ENCODE measurements around the gene ADAM12.
"Not testable (repeated sequence)": the region's sequence is repeated elsewhere in the genome, so short reads cannot be mapped to it uniquely, and the experiment has no call there.

ADAM12 gene

DNA sequence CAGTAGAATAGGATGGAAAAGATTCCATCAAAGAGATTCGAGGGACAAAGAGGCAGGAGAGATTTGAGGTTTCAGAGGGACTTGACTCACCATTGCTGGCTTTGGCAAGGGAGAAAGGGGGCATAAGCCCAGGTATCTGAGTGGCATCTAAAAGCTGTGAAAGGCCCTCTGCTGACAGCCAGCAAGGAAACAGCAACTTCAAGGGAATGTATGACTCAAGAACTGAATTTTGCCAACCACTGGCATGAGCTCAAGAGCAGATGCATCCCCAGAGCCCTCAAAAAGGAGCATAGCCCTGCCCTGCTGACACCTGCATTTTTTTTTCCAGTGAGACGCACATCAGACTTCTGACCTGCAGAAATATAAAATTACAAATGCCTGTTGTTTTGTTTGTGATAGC is 19.6 kb upstream of the ADAM12 start:
- DNase-seq (ENCODE audit: extremely low read depth in 1 of 2, low read depth in 1 of 2) = no peak

DNA sequence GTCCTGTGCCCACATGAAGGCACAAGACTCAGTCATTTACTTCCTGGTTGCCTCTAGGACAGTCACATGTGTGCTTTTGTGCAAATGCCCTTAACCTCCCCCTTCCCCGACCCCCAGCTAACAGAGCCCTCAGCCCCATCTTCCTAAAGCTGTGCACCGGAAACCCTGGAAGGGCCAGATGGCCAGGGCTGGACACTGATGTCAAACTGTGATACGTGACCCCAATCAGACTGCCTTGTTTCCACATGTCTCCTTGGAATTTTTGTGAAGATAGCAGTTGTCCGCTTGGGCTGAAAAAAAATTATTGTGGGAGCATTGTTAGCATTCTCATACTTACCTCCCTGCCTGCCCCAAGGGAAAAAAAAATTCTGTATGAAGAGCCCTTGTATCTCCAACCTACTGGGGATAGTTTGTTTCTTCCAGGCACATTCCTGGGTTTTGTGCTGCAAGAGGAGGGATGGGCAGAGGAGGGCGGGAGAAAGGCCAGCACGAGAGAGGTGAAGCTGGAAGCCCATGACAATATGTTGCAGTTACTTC is 17.0 kb upstream of the ADAM12 start:
- no peak for DNase-seq (ENCODE audit: extremely low read depth in 1 of 2, low read depth in 1 of 2)

DNA sequence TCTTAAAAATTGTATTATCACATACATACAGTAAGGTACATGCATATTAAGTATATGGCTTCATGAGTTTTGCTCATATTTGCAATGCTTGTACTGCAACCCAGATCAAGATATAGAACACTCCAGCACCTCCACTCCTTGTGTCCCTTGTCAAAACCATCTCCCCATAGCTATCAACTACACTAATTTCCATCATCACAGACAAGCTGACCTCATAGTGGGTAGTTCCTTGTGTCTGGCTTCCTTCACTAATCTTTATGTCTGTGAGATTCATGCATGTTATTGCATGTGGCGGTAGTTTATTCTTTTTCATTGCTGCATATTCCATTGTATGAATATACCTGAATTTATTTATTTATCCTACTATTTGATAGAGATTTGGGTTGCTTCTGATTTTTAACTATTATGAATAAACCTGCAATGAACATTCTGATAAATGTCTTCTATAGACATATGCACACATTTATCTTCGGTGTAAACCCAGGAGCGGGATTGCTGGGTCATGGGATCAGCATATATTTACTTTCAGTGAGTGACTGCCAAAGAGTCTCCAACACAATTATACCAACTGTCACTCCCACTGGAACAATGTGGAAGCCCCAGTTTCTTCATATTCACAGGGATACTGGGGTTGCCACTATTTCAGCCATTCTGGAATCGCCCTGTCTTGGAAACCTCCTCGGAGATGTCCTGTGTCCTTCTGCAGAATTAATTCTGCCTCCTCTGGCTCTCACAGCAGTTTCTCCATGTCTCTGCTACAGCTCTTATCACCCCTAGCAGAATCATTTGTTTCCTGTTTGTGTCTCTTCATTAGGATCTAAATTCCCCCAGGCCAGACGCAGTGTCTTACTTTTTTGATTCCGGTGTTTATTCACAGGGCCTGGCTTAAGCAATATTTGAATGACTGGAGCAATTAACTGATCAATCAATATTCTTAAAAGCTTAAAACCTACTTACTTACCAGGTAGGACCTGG is 14.7 kb upstream of the ADAM12 start:
- no peak for DNase-seq (ENCODE audit: extremely low read depth in 1 of 2, low read depth in 1 of 2)

DNA sequence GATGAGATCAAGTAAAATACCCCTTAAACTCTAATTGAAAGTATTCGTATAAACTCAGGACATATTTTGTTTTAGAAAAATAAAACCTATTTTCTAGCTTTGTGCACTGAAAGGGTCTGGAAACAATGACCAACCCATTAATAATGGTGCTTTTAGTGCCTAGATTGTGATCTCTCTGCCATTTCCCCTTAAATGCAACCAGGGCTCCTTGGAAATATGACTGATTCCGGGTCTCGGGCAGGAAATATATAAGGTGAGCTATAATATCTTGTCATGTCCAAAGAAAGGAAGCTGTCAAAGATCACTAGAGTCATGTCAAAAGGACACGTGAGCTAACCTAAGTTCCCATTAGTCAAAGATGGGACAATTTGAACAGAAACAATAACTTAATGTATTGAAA is 12.4 kb upstream of the ADAM12 start:
- no peak for DNase-seq (ENCODE audit: extremely low read depth in 1 of 2, low read depth in 1 of 2)

DNA sequence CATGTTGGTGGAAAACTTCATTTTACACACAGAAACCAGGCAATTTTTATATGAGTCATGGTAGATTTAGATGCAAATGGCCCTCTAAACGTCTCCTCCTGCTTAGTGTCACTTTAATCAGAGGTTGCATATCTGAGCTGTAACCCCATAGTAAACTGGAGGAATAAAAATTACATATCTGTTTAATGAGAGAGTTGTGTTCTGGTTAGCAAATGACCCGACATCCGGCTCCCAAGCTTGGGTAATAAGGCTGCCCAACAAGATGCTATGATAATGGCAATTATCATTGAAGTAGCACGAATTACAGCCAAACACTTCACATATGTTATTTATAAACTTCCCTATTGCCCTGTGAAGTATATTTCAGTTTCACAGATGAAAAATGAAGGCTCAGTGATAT is 10.6 kb upstream of the ADAM12 start:
- no peak for DNase-seq (ENCODE audit: extremely low read depth in 1 of 2, low read depth in 1 of 2)

DNA sequence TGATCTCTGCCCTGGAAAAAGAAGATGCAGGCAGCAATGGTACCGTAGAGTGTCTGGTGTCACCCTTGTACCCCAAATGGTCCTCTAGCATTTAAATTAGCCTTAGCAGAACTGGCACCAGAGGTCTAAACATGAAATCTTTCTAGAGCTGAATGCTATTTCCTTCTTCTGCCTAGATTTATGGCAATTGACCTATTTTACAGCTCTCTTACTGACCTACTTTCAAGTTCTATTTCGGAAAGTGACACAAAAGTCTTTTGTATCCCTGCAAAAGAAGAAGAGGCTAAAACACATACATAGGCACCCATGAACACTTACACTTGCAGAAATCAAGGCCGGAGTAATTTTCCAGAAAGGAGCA is 10.1 kb upstream of the ADAM12 start:
- DNase-seq (ENCODE audit: extremely low read depth in 1 of 2, low read depth in 1 of 2) = no peak

DNA sequence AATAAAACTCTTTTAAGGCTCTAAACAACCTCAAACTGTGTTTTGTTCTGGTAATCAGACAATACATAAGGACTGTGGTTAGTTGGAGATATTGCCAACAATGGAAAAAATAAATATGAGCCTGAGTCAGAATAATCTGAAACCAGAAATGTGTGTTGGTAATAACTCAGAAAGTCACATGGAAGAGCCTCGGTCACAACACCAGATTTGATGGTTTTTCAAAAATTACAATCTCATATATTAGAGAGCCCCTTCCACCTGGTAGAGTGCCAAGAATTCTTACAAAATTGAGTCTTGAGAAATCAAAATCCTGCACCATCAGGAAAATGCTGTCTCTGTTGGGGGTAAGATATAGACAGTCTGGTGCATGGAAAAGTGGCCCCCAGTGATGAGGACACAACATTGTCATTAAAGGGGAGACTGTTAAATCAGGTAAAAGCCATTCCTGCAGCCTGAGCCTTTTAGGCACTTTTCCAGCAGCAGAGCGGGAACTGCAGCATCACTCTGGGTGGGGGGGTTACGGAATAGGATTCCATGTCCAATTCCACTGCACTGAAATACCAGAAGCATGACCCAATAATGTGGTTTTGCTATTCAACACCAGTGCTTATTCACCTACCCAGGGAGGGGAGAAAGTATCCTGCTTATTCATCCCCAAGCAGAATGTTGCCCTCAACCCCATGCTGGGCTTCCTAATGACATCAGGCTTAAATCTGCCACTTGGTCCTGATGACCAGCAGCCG is 9.5 kb upstream of the ADAM12 start:
- DNase-seq (ENCODE audit: extremely low read depth in 1 of 2, low read depth in 1 of 2) = no peak

DNA sequence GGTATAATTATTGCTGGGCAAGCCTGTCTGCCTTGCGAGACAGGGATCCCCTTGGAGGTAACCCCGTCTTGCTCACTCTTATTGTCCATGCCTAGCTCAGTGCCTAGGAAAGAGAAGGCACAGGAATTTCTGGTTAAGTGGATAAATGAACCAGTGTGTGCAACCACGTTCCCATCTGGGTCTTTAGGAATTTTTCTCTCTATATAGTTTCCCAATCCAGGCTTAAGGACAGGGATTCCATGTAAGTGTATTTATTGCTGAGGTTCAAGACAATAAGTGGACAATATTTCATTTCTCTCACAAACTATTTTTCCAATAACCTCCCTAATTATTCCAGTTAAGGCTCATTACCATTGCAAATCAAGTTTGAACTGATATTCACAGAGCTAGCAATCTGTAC is 8.9 kb upstream of the ADAM12 start:
- DNase-seq (ENCODE audit: extremely low read depth in 1 of 2, low read depth in 1 of 2) = no peak

DNA sequence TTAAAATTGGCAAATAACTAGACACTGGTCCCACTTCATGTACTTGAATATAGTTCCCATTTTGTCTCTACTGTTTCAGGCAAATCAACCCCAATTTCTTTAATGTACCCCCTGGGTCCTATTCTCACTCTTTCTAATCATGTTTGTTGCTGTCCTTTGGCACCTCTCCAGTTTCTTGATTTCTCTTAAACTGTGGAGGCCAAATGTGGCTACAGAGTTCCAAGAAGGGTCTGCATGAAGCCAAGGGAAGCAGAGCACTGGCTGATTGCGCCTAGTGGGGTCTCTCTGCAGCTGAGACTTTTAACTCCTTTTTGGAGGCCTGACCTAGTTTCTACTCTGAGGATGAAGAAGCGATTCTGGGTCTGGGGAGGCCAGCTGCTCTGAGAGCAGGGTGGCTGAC is 6.7 kb upstream of the ADAM12 start:
- DNase-seq (ENCODE audit: extremely low read depth in 1 of 2, low read depth in 1 of 2) = no peak

DNA sequence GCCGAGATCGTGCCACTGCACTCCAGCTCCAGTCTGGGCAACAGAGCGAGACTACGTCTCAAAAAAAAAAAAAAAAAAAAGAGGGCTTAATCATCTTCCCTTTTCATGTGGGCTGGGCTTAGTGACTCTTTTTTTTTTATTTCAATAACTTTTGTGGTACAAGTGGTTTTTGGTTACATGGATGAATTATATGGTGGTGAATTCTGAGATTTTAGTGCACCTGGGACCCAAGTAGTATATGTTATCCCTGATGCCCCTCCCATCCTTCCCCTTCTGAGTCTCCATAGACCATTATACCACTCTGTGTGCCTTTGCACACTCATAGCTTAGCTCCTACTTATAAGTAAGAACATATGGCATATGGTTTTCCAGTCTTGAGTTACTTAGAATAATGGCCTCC is 4.8 kb upstream of the ADAM12 start:
- DNase-seq (ENCODE audit: extremely low read depth in 1 of 2, low read depth in 1 of 2) = no peak

DNA sequence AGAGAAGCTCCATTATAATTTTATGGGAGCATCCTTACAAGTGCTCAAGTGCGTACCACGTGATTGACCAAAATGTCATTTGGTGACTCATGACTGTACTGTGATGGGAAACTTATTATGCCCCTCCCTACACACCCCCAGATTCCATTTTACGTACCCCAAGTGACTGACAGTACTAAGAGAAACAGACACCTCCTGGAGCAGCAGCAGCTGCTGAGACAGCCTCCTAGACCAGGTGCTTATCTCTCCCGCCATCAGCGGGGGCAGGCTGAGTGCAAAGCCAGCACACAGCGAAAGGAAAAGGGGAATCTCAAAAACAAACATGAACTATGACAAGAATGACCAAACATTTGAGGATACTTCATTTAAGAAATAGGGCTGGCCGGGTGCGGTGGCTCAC is 4.2 kb upstream of the ADAM12 start:
- DNase-seq (ENCODE audit: extremely low read depth in 1 of 2, low read depth in 1 of 2) = no peak

DNA sequence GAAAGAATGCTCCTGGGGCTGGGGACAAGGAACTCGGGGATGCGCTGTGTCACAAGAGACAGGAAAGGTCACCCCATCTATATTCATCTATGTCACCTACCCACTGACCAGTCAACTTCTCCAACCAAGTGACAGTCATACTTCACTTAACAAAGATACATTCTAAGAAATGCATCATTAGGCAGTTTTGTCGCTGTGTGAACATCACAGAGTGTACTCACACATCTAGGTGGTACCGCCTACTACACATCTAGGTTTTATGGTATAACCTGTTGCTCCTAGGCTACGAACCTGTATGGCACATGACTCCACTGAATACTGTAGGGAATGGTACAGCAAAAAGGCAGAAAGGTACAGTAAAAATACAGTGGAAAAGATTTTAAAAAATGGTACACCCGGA is 3.8 kb upstream of the ADAM12 start:
- no peak for DNase-seq (ENCODE audit: extremely low read depth in 1 of 2, low read depth in 1 of 2)

DNA sequence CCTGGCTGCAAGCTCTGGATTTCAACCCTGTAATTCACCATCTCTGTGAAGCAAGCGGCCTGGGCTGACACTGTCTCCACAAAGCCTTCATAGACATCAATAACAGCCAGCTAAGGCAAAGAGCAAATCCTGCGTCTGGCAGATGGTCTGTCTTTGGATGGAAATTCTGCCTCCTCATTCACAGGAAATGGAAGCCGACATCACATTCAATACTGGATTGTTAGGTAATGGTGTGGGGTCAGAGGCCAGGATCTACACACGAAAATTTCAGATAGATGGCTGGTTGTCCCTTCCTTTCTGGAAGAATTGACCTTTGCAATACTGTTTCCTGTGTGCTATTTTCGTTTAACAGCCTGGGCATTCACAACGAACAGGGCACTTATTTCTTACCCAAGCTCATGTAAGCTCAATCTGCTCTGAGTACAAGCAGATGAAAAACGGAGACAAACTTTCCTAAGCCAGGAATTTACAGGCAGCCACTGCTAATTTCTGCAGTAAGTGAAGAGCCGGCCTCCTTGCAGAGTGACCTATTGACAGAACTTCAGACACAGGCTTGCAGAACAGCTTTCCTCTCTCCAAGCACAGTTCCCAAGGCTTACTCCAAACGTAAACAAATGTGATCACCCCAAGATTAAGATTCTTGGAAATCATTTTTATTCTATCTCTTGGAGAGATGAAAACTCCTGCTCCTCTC is 3.1 kb upstream of the ADAM12 start:
- no peak for DNase-seq (ENCODE audit: extremely low read depth in 1 of 2, low read depth in 1 of 2)

DNA sequence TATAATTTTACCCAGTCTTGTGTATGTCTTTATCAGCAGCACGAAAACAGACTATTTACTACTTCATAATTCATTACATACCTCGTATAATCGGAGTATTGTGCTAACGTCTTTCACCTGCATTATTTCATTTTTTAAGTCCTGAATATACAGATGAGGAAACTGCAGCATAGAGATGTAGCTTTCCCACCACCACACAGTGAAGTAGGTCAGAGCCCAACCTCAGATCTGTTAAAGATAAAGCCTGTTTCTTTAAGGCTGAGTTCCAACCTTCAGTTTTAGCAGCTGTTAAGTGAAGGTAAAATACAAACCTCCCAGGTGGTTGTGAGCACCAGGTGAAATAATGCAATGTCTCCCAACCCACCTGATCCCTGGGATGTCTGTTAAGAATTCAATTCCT is 2.0 kb upstream of the ADAM12 start:
- no peak for DNase-seq (ENCODE audit: extremely low read depth in 1 of 2, low read depth in 1 of 2)

DNA sequence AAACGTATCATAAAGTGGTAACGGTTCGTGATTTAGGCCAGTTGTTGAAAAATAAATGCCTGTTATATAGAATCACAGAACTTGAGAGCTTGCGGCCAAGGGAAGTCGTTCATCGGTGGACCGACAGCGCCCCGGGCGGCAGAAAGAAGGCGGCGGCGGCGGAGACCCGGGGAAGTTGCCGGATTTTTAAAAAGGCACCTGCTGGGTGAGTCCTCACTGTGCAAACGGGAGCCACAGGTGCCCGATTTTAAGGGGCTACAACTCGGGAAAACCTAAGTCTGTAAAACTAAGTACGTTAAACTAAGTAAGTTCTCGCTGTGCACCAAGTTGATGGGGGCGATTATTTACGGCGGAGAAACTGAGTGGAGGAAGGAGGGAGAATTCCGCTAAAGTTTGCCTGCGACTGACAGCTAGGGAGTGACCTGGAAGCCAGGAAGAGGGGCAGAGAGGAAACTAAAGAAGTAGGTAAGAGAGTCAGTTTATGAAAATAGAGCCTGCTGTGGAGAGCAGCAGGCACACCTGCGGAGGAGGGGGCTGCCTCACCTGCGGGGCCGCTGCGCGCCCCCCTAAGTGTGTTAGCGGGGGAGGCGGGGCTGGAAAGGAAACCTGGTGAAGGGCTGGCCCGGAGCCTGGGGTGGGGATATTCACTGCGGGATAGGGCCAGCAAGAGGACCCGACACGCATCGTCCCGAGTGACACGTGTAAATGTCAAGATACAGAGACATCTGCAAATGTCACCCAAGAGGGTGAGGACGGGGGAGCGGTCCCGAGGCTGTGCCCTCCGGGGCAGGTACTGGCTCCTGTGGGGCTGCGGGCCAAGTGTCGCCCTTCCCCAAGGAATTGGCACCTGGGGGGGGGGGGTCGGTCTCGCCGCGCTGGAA is 996 bp downstream of the ADAM12 start:
- DNase-seq (ENCODE audit: extremely low read depth in 1 of 2, low read depth in 1 of 2) = peak in 1 of 2 donors; percentile 9

DNA sequence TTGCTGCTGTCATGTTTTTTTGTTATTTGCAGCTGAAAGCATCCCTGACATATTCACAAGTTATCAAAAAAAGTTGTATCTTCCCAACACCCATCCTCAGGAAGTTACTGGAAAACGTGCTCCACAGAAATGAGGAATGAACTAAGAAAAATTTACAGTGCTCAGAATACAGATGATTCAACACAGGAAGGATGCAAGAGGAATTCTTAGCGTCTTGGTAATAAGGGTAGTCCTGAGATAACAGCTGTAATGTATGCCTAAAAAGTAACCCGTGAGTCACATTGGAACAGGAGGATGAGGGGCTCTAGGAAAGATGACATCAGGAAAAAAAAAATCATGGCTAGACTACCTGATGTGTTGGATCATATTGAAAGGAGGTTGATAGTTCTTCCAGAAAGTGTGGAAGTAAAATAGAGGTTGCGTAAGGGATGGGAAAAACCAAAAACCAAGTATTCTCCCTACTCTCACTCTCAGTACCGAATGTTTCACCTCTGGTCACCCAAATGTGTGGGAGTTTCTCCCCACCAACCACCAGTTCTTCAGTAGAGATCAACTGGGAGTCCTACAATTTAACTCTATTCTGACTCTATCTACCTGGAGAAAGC is 3.9 kb downstream of the ADAM12 start:
- DNase-seq (ENCODE audit: extremely low read depth in 1 of 2, low read depth in 1 of 2) = no peak

DNA sequence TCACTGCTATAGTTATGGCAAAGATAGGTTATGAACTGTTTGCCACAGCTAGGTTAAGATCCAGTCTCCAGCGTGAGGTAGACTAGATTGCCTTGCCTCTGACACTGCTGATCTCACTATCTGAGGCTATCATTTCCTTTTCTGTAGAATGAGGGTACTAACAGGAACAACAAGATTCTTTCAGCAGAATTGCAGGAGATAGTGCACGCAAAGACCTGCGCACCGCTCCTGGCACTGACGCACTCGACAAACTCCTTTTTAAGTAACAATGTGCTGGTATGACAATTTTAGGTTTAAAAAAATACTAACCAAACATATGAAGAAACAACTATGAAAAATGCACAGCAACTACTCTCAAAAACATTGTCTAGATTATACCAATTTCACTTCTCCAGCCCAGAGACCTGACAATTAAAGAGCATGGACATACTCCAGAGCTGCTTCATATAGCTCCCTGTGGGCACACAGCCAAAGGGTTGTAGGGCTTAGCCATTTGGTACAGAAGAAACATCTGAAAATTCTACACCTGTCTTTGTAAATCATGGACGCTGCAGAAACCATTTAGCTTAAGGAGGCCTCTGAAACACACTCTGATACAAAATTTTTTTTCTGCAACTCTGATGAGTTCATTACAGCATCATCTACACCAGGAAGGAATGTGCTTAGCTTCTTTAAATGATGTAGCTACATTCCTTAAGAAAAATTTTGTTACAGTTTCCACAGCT is 7.8 kb downstream of the ADAM12 start:
- DNase-seq (ENCODE audit: extremely low read depth in 1 of 2, low read depth in 1 of 2) = no peak

DNA sequence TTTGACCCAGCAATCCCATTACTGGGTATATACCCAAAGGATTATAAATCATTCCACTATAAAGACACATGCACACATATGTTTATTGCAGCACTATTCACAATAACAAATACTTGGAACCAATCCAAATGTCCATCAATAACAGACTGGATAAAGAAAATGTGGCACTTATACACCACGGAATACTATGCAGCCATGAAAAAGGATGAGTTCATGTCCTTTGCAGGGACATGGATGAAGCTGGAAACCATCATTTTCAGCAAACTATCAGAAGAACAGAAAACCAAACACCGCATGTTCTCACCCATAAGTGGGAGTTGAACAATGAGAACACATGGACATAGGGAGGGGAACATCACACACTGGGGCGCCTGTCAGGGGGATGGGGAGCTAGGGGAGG is 9.1 kb downstream of the ADAM12 start:
- DNase-seq (ENCODE audit: extremely low read depth in 1 of 2, low read depth in 1 of 2) = not testable (repeated sequence)

DNA sequence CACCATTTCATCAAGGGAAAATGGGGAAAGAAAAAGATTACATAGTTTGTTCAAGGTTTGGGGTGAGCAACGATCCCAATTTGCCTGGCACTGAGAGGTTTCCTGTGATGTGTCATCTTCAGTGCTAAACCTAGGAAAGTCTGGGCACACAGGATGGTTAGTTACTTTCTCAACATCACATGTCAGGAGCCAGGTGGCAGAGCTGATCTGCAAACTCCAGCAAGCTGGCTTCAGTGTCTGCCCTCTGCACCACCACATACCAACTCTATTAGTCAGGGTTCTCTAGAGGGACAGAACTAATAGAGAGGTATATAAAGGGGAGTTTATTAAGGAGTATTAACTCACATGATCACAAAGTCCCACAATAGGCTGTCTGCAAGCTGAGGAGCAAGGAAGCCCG is 11.3 kb downstream of the ADAM12 start:
- DNase-seq (ENCODE audit: extremely low read depth in 1 of 2, low read depth in 1 of 2) = no peak
